GM23248 (cell line): ENCODE measurements around the gene MISP3. TPM values are rescaled to one million over a fixed set of nuclear protein-coding genes. Genes with fewer than 3 reads are reported as not detected.

ENCODE experiments used
- DNase-seq: peaks from one replicate; pipeline ENCODE4 v3.0.0-alpha.2; 2015
- H2AFZ ChIP-seq: fragments of 200-600 bp; sonication (generic); 2 replicates; pipeline ENCODE4 v1.6.1; 2016; ENCODE audit warnings: antibody characterized with exemption
- H3F3A ChIP-seq: fragments of 200-600 bp; sonication (generic); 2 replicates; pipeline ENCODE4 v1.6.1; 2016; ENCODE audit warnings: mild to moderate bottlenecking, antibody characterized with exemption, mixed run types; ENCODE audit not compliant: insufficient read depth
- H3K27ac ChIP-seq: fragments of 200-600 bp; sonication (generic); 2 replicates; pipeline ENCODE4 v1.5.1; 2016; ENCODE audit warnings: mild to moderate bottlenecking
- H3K27me3 ChIP-seq: fragments of 200-600 bp; sonication (generic); replicated peaks from 2 replicates; pipeline ENCODE4 v1.6.1; 2016; ENCODE audit warnings: mild to moderate bottlenecking; ENCODE audit not compliant: insufficient read depth
- H3K36me3 ChIP-seq: fragments of 200-600 bp; sonication (generic); 2 replicates; pipeline ENCODE4 v1.6.1; 2016; ENCODE audit warnings: low read depth, mild to moderate bottlenecking
- H3K4me1 ChIP-seq: fragments of 200-600 bp; sonication (generic); 2 replicates; pipeline ENCODE4 v1.6.1; 2016; ENCODE audit warnings: mild to moderate bottlenecking; ENCODE audit not compliant: insufficient read depth
- H3K4me2 ChIP-seq: fragments of 200-600 bp; sonication (generic); one replicate; pipeline ENCODE4 v1.6.1; 2016; ENCODE audit warnings: mild to moderate bottlenecking; ENCODE audit not compliant: unreplicated experiment
- H3K4me3 ChIP-seq: fragments of 200-600 bp; sonication (generic); 2 replicates; pipeline ENCODE4 v1.5.1; 2016; ENCODE audit warnings: mild to moderate bottlenecking
- H3K79me2 ChIP-seq: fragments of 200-600 bp; sonication (generic); 2 replicates; pipeline ENCODE4 v1.6.1; 2016; ENCODE audit warnings: mild to moderate bottlenecking; ENCODE audit not compliant: insufficient read depth
- H3K9ac ChIP-seq: fragments of 200-600 bp; sonication (generic); 2 replicates; pipeline ENCODE4 v1.6.1; 2016; ENCODE audit warnings: mild to moderate bottlenecking
- H3K9me2 ChIP-seq: fragments of 200-600 bp; sonication (generic); 2 replicates; pipeline ENCODE4 v1.6.1; 2016; ENCODE audit warnings: mixed run types, mild to moderate bottlenecking, moderate library complexity; ENCODE audit not compliant: insufficient read depth
- H3K9me3 ChIP-seq: fragments of 200-600 bp; sonication (generic); one replicate; pipeline ENCODE4 v1.6.1; 2017; ENCODE audit warnings: low read depth
- H4K20me1 ChIP-seq: fragments of 200-600 bp; sonication (generic); 2 replicates; pipeline ENCODE4 v1.6.0; 2016; ENCODE audit not compliant: insufficient read depth
- EZH2 ChIP-seq: fragments of 200-600 bp; sonication (generic); IDR thresholded peaks from 2 replicates; pipeline ENCODE4 v1.6.1; 2018; ENCODE audit warnings: antibody characterized with exemption, mild to moderate bottlenecking; ENCODE audit not compliant: insufficient read depth, poor library complexity, severe bottlenecking
- EZH2phosphoT487 ChIP-seq: fragments of 200-600 bp; sonication (generic); IDR thresholded peaks from 2 replicates; pipeline ENCODE4 v1.6.1; 2018; ENCODE audit warnings: antibody characterized with exemption, moderate library complexity, mild to moderate bottlenecking, low read depth; ENCODE audit not compliant: insufficient read depth
- WGBS, 2 experiments: methylation state at CpG; one replicate each; pipeline ENCODE4 v1.1.6; 2015 to 2017; ENCODE audit warnings: low lambda C conversion rate in 2 of 2, low coverage in 1 of 2; ENCODE audit errors: missing lambda C conversion rate in 2 of 2; 5-methylcytosine and 5-hydroxymethylcytosine counted together
- in situ Hi-C: fragments of 300-500 bp; cut with MboI; formaldehyde crosslinking; loops from 2 replicates; pipeline ENCODE4 v1.15.0; 2020
- polyA plus RNA-seq: library from polyadenylated mRNA; unstranded; fragments of >200 nt; fragmentation: Nextera tagmentation; extraction: Ambion mirVana; gene quantifications from 2 replicates; pipeline ENCODE4 v1.2.1, GENCODE V29; 2016
- total RNA-seq: library from RNA; depleted of rRNA; stranded (reverse); fragments of >200 nt; shearing (Covaris generic); gene quantifications from 2 replicates; pipeline ENCODE4 v1.2.3, GENCODE V29; 2014

The MISP3 gene
- total and polyA plus RNA-seq, 2 experiments from 2014 or later = 1.3 to 2.7 TPM

DNA sequence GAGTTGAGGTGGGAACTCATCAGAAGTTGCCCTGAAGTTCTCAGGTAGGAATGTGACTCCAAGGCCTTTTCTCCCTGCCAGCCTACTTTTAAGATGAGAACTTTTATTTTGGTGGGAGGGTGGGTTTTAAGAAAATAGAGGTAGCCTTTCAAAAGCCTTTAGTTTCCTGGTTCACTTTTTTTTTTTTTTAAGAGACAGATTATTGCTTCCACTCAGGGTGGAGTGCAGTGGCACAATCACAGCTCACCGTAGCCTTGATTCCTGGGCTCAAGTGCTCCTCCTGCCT lies 10.0 kb downstream of the MISP3 start:
- Histone ChIP-seq H2AFZ (no peak overlapping the region), H3K36me3 (no peaks in the 10 kb centered on the region), H4K20me1 (no peaks in the 10 kb centered on the region), H3K4me1 (peaks cover 6% of the 10 kb centered on the region), H3K79me2 (peaks cover 18% of the 10 kb centered on the region), H3K9ac (peak overlapping the region; percentile 90), H3K9me3 (no peaks in the 10 kb centered on the region), H3K4me2 (peak overlapping the region; percentile 89), H3K4me3 (peak overlapping the region; percentile 89), H3F3A (peaks cover 15% of the 10 kb centered on the region), H3K27ac (no peak overlapping the region), H3K9me2 (no peaks in the 10 kb centered on the region), H3K27me3 (no peaks in the 10 kb centered on the region)
- in situ Hi-C loops = no loop called here
- WGBS, 2 experiments = 20 to 31% methylated on average over 1 of the region's 1 CpG
- no peak for TF ChIP-seq EZH2
- no peak for TF ChIP-seq EZH2phosphoT487
- DNase-seq = no peak

DNA sequence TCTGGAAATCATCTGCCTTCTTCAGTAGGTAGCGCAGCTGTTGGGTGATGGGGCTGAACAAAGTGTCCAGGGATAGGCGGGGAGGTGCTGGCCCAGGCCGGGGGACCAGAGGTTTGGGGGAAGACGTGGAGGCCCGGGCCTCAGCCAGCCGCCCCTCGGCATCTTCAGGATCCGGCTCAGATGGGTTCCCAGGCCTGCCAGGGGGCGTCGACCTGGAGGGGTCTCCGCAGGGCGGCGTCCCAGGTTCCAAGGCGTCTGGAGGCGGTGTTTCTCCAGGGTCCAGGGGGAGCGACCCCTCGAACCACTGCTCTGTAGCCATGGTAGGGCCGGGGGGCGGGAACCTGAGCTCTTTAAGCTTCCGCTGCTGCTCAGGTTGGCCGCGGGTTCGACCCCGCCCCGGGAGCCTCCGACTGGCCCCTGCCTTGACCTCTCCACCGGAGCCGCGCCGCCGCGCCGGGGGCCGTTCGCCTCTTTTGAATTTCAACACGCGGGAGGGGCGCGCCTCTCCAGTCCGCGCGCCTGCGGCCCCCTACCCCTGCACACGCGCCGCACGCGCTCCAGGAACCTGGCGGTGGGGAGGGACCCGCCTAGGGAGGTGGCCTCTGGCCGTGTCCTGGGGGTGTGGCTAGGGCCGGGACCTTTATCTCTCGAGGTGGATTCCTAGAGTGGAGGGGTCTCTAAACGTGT lies 12.9 kb downstream of the MISP3 start, which contains the start of gene C19orf67:
C19orf67 (minus strand) TSS at position 475 of the 687 bp plus-strand sequence; CDS start at position 319, 156 bp downstream.
- Histone ChIP-seq H3K27me3 (no peaks in the 10 kb centered on the region), H2AFZ (no peak within 1 kb of the TSS), H3K4me2 (no peak within 1 kb of the TSS), H3F3A (peaks cover 15% of the 10 kb centered on the region), H3K4me3 (no peak within 1 kb of the TSS), H3K9me2 (no peaks in the 10 kb centered on the region), H3K79me2 (peaks cover 23% of the 10 kb centered on the region), H3K9me3 (no peaks in the 10 kb centered on the region), H3K4me1 (peaks cover 10% of the 10 kb centered on the region), H3K36me3 (no peaks in the 10 kb centered on the region), H3K9ac (no peak within 1 kb of the TSS), H3K27ac (no peak within 1 kb of the TSS), H4K20me1 (no peaks in the 10 kb centered on the region)
- in situ Hi-C loops = no loop called here
- DNase-seq = no peak
- 71 to 77% methylated on average over 46 to 51 of the region's 54 CpGs for WGBS, 2 experiments
- TF ChIP-seq EZH2 = no peak
- no peak for TF ChIP-seq EZH2phosphoT487

DNA sequence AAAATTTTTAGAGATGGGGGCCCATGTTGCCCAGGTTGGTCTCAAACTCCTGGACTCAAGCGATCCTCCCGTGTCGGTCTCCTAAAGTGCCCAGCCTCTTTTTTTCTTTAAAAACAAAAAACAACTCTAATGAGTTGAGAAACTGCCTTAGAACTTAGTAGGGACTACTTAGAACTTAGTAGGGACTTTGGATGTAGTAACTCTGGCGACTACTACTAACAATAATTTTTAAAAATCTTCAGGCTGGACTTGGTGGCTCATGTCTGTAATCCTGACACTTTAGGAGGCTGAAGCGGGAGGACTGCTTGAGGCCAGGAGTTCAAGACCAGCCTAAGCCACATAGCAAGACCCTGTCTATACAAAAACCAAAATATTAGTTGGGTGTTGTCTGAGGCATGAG lies 13.5 kb downstream of the MISP3 start:
- Histone ChIP-seq H3K4me1 (peaks cover 10% of the 10 kb centered on the region), H3K9ac (no peak overlapping the region), H2AFZ (no peak overlapping the region), H3K79me2 (peaks cover 21% of the 10 kb centered on the region), H3K9me2 (no peaks in the 10 kb centered on the region), H3K4me3 (no peak overlapping the region), H4K20me1 (no peaks in the 10 kb centered on the region), H3K4me2 (no peak overlapping the region), H3K9me3 (no peaks in the 10 kb centered on the region), H3K36me3 (no peaks in the 10 kb centered on the region), H3K27me3 (no peaks in the 10 kb centered on the region), H3F3A (peaks cover 15% of the 10 kb centered on the region), H3K27ac (no peak overlapping the region)
- DNase-seq = no peak
- in situ Hi-C loops = no loop called here
- TF ChIP-seq EZH2phosphoT487 = no peak
- no peak for TF ChIP-seq EZH2
- whole genome bisulfite sequencing, 2 experiments = 95 to 97% methylated on average over 5 of the region's 5 CpGs

DNA sequence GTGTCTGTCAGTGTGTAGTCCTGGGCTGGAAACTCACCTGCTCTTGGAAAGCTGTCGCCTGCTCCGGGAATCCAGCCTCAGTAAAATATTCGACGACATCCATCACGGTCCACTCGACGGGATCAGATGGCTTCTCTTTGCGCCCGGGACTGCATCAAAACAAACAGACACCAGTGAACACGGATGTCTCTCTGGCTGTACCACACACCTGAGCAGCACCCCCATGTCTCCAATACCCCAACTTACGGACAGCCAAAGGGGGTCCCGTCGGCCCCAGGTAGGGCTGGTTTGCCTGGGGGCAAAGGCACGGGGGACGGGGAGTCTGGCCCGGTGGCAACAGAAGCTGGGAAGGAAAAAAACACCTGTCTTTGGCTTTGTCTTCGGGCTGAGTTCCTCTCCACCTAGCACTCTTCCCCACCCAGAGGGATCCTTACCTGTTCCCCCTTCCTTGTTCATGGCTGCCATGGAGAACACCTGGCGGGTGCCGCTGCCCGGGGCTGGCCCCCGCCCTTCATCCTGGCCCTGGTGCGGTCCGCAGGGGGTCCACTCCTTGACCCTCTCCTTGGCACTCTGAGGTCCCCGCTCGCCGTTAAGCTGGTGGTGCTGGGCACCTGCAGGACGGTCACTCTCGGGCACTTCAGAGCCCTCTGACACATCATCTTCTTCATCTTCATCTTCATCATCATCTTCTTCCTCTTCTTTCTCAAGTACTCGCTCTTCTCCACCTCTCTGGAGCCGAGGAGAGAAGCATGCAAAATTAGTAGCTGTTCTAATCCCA lies 16.2 kb downstream of the MISP3 start:
- peak overlapping the region; percentile 51 for H3K4me2 ChIP-seq
- no peak overlapping the region for H2AFZ ChIP-seq
- H3K79me2 ChIP-seq = peaks cover 10% of the 10 kb centered on the region
- TF ChIP-seq EZH2 (no peak), EZH2phosphoT487 (no peak)
- H3K27ac ChIP-seq = no peak overlapping the region
- peak overlapping the region; percentile 52; the same call in 1 of the 2 replicates for H3K9ac ChIP-seq
- peaks cover 19% of the 10 kb centered on the region for H3F3A ChIP-seq
- H4K20me1 ChIP-seq = no peaks in the 10 kb centered on the region
- H3K9me3 ChIP-seq = no peaks in the 10 kb centered on the region
- H3K4me1 ChIP-seq = peaks cover 3% of the 10 kb centered on the region
- no peak for DNase-seq
- 0 out of 2 replicates have a peak, but pooled peaks cover 5% of the 10 kb centered on the region for H3K36me3 ChIP-seq
- no peaks in the 10 kb centered on the region for H3K9me2 ChIP-seq
- peak overlapping the region; percentile 73 for H3K4me3 ChIP-seq
- in situ Hi-C loops = no loop called here
- WGBS, 2 experiments = 88 to 90% methylated on average over 30 of the region's 30 CpGs
- H3K27me3 ChIP-seq = no peaks in the 10 kb centered on the region
